Measurements from ENCODE around the gene SASH1. TPM values are rescaled to one million over a fixed set of nuclear protein-coding genes. Genes with fewer than 3 reads are reported as not detected.
A peak's percentile ranks its signal among the peaks of the same experiment; 100 is the strongest.

Gene SASH1
- total RNA-seq, 1 donor from 2014 or later = 108 TPM

GRCh38 chr6:148470156-148470555 is 127.5 kb downstream of the SASH1 start:
- Histone ChIP-seq H3K4me3 (no peak overlapping the region), H3K36me3 (peaks cover 20% of the 10 kb centered on the region), H3K27ac (no peak overlapping the region), H3K9me3 (no peaks in the 10 kb centered on the region), H3K27me3 (no peaks in the 10 kb centered on the region), H3K4me1 (peaks cover 19% of the 10 kb centered on the region)
- no peak for ATAC-seq
- no peak for DNase-seq
- intact Hi-C loops (cut with DNase I) = no loop called here
- TF ChIP-seq CTCF (IDR thresholded peaks at IDR 0.05) = no peak

GRCh38 chr6:148470606-148471465 is 128.2 kb downstream of the SASH1 start:
- H3K27me3 ChIP-seq = no peaks in the 10 kb centered on the region
- ATAC-seq = no peak
- H3K4me3 ChIP-seq = no peak overlapping the region
- intact Hi-C loops (cut with DNase I) = no loop called here
- peaks cover 12% of the 10 kb centered on the region for H3K4me1 ChIP-seq
- no peaks in the 10 kb centered on the region for H3K9me3 ChIP-seq
- no peak for DNase-seq
- peaks cover 27% of the 10 kb centered on the region for H3K36me3 ChIP-seq
- TF ChIP-seq CTCF (IDR thresholded peaks at IDR 0.05) = no peak
- no peak overlapping the region for H3K27ac ChIP-seq

GRCh38 chr6:148471624-148472159 is 129.1 kb downstream of the SASH1 start:
- TF ChIP-seq CTCF (IDR thresholded peaks at IDR 0.05) = no peak
- Histone ChIP-seq H3K4me3 (no peak overlapping the region), H3K27ac (peak overlapping the region; percentile 5), H3K27me3 (no peaks in the 10 kb centered on the region), H3K9me3 (no peaks in the 10 kb centered on the region), H3K36me3 (peaks cover 33% of the 10 kb centered on the region), H3K4me1 (peaks cover 10% of the 10 kb centered on the region)
- ATAC-seq (no peak), DNase-seq (no peak)
- intact Hi-C loops (cut with DNase I) = no loop called here

GRCh38 chr6:148472171-148473105 is 129.8 kb downstream of the SASH1 start:
- Histone ChIP-seq H3K27me3 (no peaks in the 10 kb centered on the region), H3K4me1 (peaks cover 10% of the 10 kb centered on the region), H3K36me3 (peaks cover 37% of the 10 kb centered on the region), H3K27ac (peak overlapping the region; percentile 5), H3K9me3 (no peaks in the 10 kb centered on the region), H3K4me3 (no peak overlapping the region)
- TF ChIP-seq CTCF (IDR thresholded peaks at IDR 0.05) = no peak
- DNase-seq (no peak), ATAC-seq (no peak)
- intact Hi-C loops (cut with DNase I) = no loop called here

GRCh38 chr6:148479497-148479896 is 136.9 kb downstream of the SASH1 start:
- no peaks in the 10 kb centered on the region for H3K27me3 ChIP-seq
- intact Hi-C loops (cut with DNase I) = no loop called here
- ATAC-seq = no peak
- no peak overlapping the region for H3K4me3 ChIP-seq
- peaks cover 40% of the 10 kb centered on the region for H3K36me3 ChIP-seq
- no peak overlapping the region for H3K27ac ChIP-seq
- H3K9me3 ChIP-seq = no peaks in the 10 kb centered on the region
- no peaks in the 10 kb centered on the region for H3K4me1 ChIP-seq
- TF ChIP-seq CTCF (IDR thresholded peaks at IDR 0.05) = no peak
- no peak for DNase-seq

Data from upper lobe of right lung (tissue), 1 donor.